ENCODE results near the gene USPL1. TPM values are rescaled to one million over a fixed set of nuclear protein-coding genes. Genes with fewer than 3 reads are reported as not detected.
A peak's percentile ranks its signal among the peaks of the same experiment; 100 is the strongest.

Gene USPL1
- total and polyA plus RNA-seq, 7 donors, result 6.6 to 18.4 (median 12.4) TPM

GRCh38 chr13:30696278-30697176 lies 78.8 kb downstream of the USPL1 start:
- no peaks in the 10 kb centered on the region for H3K27me3 ChIP-seq (ENCODE audit: insufficient read depth in 3 of 3, low read length in 2 of 3)
- peak in 3 of 4 donors; percentile 50 to 54 (median 51) for ATAC-seq
- H3K27ac ChIP-seq, result no peak overlapping the region
- H3K9me3 ChIP-seq, result no peaks in the 10 kb centered on the region
- no peaks in the 10 kb centered on the region for H3K4me1 ChIP-seq
- intact Hi-C loops (cut with DNase I), result no loop called here
- DNase-seq, result peak; percentile 47 to 64
- TF ChIP-seq, protein P1, sequence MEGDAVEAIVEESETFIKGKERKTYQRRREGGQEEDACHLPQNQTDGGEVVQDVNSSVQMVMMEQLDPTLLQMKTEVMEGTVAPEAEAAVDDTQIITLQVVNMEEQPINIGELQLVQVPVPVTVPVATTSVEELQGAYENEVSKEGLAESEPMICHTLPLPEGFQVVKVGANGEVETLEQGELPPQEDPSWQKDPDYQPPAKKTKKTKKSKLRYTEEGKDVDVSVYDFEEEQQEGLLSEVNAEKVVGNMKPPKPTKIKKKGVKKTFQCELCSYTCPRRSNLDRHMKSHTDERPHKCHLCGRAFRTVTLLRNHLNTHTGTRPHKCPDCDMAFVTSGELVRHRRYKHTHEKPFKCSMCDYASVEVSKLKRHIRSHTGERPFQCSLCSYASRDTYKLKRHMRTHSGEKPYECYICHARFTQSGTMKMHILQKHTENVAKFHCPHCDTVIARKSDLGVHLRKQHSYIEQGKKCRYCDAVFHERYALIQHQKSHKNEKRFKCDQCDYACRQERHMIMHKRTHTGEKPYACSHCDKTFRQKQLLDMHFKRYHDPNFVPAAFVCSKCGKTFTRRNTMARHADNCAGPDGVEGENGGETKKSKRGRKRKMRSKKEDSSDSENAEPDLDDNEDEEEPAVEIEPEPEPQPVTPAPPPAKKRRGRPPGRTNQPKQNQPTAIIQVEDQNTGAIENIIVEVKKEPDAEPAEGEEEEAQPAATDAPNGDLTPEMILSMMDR (IDR thresholded peaks at IDR 0.05), result no peak
- H3K36me3 ChIP-seq (ENCODE audit: insufficient read depth in 1 of 2, low read depth in 1 of 2), result no peaks in the 10 kb centered on the region
- no peak overlapping the region for H3K4me3 ChIP-seq
- 48 to 52% (median 51%) methylated on average over 11 of the region's 11 CpGs for WGBS, 3 donors

DNA sequence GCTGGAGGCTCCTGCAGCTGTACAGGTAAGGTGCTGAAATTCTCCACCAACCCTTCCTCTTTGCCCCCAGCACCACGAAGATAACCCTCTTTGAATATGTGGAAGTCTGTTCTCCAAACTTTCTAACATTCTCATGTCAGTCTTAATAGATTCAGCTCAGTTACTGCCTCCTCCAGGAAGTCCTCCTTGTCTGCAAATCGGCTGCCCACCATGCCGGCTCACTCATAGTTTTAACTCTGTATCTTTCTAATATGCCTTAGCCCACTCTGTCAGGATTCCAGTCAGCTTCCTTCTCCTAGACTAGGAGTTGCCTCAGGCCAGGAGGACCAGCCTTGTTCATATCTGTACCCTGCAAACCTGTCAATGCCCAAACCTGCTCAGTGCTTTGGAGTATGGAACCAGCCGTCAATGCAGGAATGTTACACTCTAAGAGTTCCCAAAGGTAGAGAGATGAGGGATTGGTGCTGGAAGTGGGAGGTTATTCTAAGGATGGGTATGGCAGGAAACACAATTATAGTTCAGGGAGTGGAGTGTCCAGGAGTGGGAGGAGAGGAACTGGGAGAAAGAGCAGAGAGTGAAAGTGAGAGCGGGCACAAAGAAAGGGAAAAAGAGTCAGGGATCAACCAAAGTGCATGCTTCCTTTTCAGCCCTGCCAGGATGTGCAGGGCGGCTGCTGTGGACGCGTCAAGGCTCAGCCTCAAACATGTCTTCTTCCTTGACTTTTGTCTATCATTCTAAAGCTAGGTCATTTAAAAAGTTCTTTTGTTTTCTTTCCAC lies 79.6 kb downstream of the USPL1 start:
- Histone ChIP-seq H3K36me3 (ENCODE audit: insufficient read depth in 1 of 2, low read depth in 1 of 2) (no peaks in the 10 kb centered on the region), H3K27ac (no peak overlapping the region), H3K4me1 (no peaks in the 10 kb centered on the region), H3K27me3 (ENCODE audit: insufficient read depth in 3 of 3, low read length in 2 of 3) (no peaks in the 10 kb centered on the region), H3K4me3 (peak overlapping the region; percentile 2), H3K9me3 (no peaks in the 10 kb centered on the region)
- TF ChIP-seq, protein P1 (IDR thresholded peaks at IDR 0.05), result no peak
- WGBS, 3 donors, result 58 to 75% (median 61%) methylated on average over 8 of the region's 8 CpGs
- ATAC-seq (no peak), DNase-seq (no peak)
- intact Hi-C loops (cut with DNase I), result no loop called here

DNA sequence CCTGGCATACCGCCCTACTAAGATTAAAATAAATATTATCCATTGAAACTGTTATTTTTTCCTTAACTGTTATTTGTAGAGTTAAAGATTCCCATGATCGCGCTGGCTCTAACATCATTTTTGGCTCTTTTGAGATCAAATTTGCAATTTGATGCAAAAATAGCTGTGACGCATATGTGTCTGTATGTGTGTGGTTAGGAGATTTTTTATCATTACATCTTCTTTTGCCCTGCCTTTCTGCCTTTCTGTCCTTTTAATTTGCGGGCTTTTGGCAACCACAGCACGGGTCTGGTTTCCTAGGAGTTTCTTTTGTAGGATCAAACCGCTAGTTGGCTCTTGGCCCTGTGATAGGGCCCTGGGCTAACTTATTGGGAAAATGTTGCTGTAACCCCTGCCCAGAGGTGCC lies 80.3 kb downstream of the USPL1 start:
- no peaks in the 10 kb centered on the region for H3K27me3 ChIP-seq (ENCODE audit: insufficient read depth in 3 of 3, low read length in 2 of 3)
- no peaks in the 10 kb centered on the region for H3K4me1 ChIP-seq
- no peak overlapping the region for H3K27ac ChIP-seq
- WGBS, 3 donors, result 40 to 50% (median 49%) methylated on average over 7 of the region's 7 CpGs
- TF ChIP-seq, protein P1 (IDR thresholded peaks at IDR 0.05), result no peak
- ATAC-seq (no peak), DNase-seq (no peak)
- no peaks in the 10 kb centered on the region for H3K36me3 ChIP-seq (ENCODE audit: insufficient read depth in 1 of 2, low read depth in 1 of 2)
- intact Hi-C loops (cut with DNase I), result no loop called here
- H3K4me3 ChIP-seq, result peak overlapping the region; percentile 2
- H3K9me3 ChIP-seq, result no peaks in the 10 kb centered on the region

DNA sequence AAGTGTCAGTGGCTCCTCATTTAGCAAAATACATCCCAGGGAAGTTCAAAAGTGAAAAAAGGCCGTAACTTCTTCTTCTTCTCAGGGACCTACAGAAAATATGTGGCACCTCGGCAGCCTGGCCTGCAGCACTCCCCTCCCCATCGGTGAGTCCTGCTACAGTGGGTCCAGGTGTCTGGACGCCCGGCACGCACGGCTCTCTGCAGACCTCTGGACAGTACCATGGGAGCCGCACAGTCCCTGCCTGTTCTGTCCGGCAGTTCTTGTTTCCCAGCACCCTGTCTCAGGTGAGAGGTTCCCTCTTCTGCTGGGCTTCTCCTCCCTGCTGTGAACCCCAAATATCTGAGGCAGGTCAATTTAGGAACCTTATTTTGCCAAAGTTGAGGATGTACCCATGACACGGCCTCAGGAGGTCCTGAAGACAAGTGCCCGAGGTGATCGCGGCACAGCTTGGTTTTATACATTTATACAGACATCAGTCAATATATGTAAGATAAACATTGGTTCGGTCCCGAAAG lies 80.8 kb downstream of the USPL1 start:
- no peak overlapping the region for H3K4me3 ChIP-seq
- no peak for DNase-seq
- WGBS, 3 donors, result 84 to 89% (median 88%) methylated on average over 15 of the region's 15 CpGs
- no peak for ATAC-seq
- TF ChIP-seq, protein P1 (IDR thresholded peaks at IDR 0.05), result no peak
- H3K36me3 ChIP-seq (ENCODE audit: insufficient read depth in 1 of 2, low read depth in 1 of 2), result no peaks in the 10 kb centered on the region
- H3K27ac ChIP-seq, result no peak overlapping the region
- no peaks in the 10 kb centered on the region for H3K27me3 ChIP-seq (ENCODE audit: insufficient read depth in 3 of 3, low read length in 2 of 3)
- H3K4me1 ChIP-seq, result no peaks in the 10 kb centered on the region
- intact Hi-C loops (cut with DNase I), result no loop called here
- H3K9me3 ChIP-seq, result no peaks in the 10 kb centered on the region
